Naive thymus-derived CD8-positive, alpha-beta T cell (primary cell): ENCODE measurements around the gene MTAP. TPM values are rescaled to one million over a fixed set of nuclear protein-coding genes. Genes with fewer than 3 reads are reported as not detected.

Experiments
- ATAC-seq, 2 donors: fragments of 150-1000 bp; cut with Tn5 transposase in 1 of 2; sonication (Bioruptor Pico), chemical (Tn5 transposase) in 1 of 2; 1 replicate in 1 of 2; 2 replicates in 1 of 2; pipeline ENCODE4 v1.10.0; 2021; ENCODE audit warnings: mild to moderate bottlenecking in 2 of 2, moderate library complexity in 2 of 2
- POLR2A ChIA-PET: fragments of 350-600 bp; sonication (Branson Sonifier 250); formaldehyde crosslinking; loops from one replicate; lab custom pipeline; 2021; ENCODE audit warnings: antibody characterized with exemption; lab: Charles Lee
- DNase-seq, 10 donors: peaks; one replicate each; pipeline versions ENCODE4 v3.0.0 to v3.0.0-alpha.2; 2020 to 2022
- H3K27ac Mint-ChIP-seq, 10 donors: one replicate each; pipeline ENCODE4 v1.8.0; 2020 to 2022; ENCODE audit warnings: mild to moderate bottlenecking in 10 of 10, mixed read lengths in 10 of 10, moderate library complexity in 4 of 10, inconsistent platforms in 1 of 10
- H3K27me3 Mint-ChIP-seq, 5 donors: one replicate each; pipeline ENCODE4 v1.8.0; 2021 to 2022; ENCODE audit warnings: mixed read lengths in 5 of 5
- H3K36me3 Mint-ChIP-seq, 3 donors: one replicate each; pipeline ENCODE4 v1.8.0; 2020 to 2022; ENCODE audit warnings: mixed read lengths in 3 of 3, mild to moderate bottlenecking in 2 of 3, inconsistent platforms in 1 of 3
- H3K4me1 Mint-ChIP-seq, 4 donors: one replicate each; pipeline ENCODE4 v1.8.0; 2021 to 2022; ENCODE audit warnings: mixed read lengths in 4 of 4
- H3K4me3 Mint-ChIP-seq, 10 donors: one replicate each; pipeline ENCODE4 v1.8.0; 2020 to 2022; ENCODE audit warnings: mild to moderate bottlenecking in 10 of 10, mixed read lengths in 10 of 10, moderate library complexity in 6 of 10, inconsistent platforms in 1 of 10
- H3K9me3 Mint-ChIP-seq, 9 donors: one replicate each; pipeline ENCODE4 v1.8.0; 2020 to 2022; ENCODE audit warnings: mixed read lengths in 9 of 9, mild to moderate bottlenecking in 3 of 9, inconsistent platforms in 1 of 9, moderate library complexity in 1 of 9
- polyA plus RNA-seq, 3 donors: library from polyadenylated mRNA; unstranded; fragments of 300-500 nt; fragmentation: Illumina TruSeq; gene quantifications; one replicate each; pipeline ENCODE4 v1.2.3, GENCODE V29; 2021
- total RNA-seq, 8 experiments: library from RNA in 2 of 8; stranded (reverse) in 2 of 8; gene quantifications; one replicate each; pipeline ENCODE4 v1.2.3 and lab custom pipeline; 2021 to 2026

MTAP gene
- total and polyA plus RNA-seq, 5 experiments from 2014 or later: 11.2 to 46.0 (median 20.2) TPM

DNA sequence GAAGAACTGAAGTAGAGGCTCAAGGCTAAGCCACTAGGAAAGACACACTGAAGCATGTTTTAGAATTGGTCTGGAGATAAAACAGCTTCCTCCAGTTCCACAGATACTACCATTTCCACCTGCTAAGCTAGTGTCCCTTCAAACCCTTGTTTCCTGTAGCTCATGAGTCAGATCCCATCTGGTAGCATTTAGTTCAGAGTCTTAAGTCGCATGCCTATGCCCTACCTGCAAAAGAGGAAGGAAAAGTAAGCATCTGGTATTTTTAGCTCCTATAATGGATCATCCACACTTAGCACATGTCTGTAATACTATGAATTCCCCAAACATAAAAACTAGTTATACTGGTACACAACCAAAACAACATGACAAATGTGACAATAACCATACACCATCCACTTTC, 99.7 kb downstream of the MTAP start:
- DNase-seq (no peak), ATAC-seq (no peak)
- POLR2A ChIA-PET: interaction anchor here (0.8 kb wide), 1 partner anchor 17 kb away, joined by 3 read pairs; no protein-coding TSS in a partner anchor
- H3K27me3 Mint-ChIP-seq: no peaks in the 10 kb centered on the region
- peaks cover 7 to 59% (median 58%) of the 10 kb centered on the region in 3 donors for H3K36me3 Mint-ChIP-seq
- peaks cover 17 to 95% (median 53%) of the 10 kb centered on the region in 9 donors for H3K9me3 Mint-ChIP-seq
- no peak overlapping the region for H3K27ac Mint-ChIP-seq
- no peak overlapping the region for H3K4me3 Mint-ChIP-seq
- H3K4me1 Mint-ChIP-seq: no peaks in the 10 kb centered on the region

- DNase-seq: no peak
- H3K9me3 Mint-ChIP-seq: peaks cover 17 to 95% (median 61%) of the 10 kb centered on the region in 9 donors
- no peaks in the 10 kb centered on the region for H3K27me3 Mint-ChIP-seq
- POLR2A ChIA-PET: no interaction called here
- no peak overlapping the region for H3K27ac Mint-ChIP-seq
- peaks cover 10 to 69% (median 66%) of the 10 kb centered on the region in 3 donors for H3K36me3 Mint-ChIP-seq
- no peaks in the 10 kb centered on the region for H3K4me1 Mint-ChIP-seq
- no peak for ATAC-seq
- H3K4me3 Mint-ChIP-seq: no peak overlapping the region
These were observed 101.0 kb downstream of the MTAP start for GRCh38 chr9:21903380-21903965.

- POLR2A ChIA-PET: no interaction called here
- H3K4me1 Mint-ChIP-seq: no peaks in the 10 kb centered on the region
- peak overlapping the region in 1 of 10 donors; percentile 42 for H3K27ac Mint-ChIP-seq
- H3K9me3 Mint-ChIP-seq: peaks cover 19 to 98% (median 70%) of the 10 kb centered on the region in 9 donors
- ATAC-seq: no peak
- no peaks in the 10 kb centered on the region for H3K27me3 Mint-ChIP-seq
- no peak overlapping the region for H3K4me3 Mint-ChIP-seq
- DNase-seq: no peak
- H3K36me3 Mint-ChIP-seq: peaks cover 14 to 77% (median 75%) of the 10 kb centered on the region in 3 donors
These were observed 101.9 kb downstream of the MTAP start for GRCh38 chr9:21904371-21904770.

- Mint-ChIP-seq H3K27me3 (no peaks in the 10 kb centered on the region), H3K27ac (no peak overlapping the region), H3K36me3 (peaks cover 15 to 79% (median 78%) of the 10 kb centered on the region in 3 donors), H3K9me3 (peaks cover 21 to 98% (median 74%) of the 10 kb centered on the region in 9 donors), H3K4me1 (no peaks in the 10 kb centered on the region), H3K4me3 (no peak overlapping the region)
- POLR2A ChIA-PET: no interaction called here
- no peak for ATAC-seq
- no peak for DNase-seq
These were observed 102.3 kb downstream of the MTAP start for GRCh38 chr9:21904776-21905175.

DNA sequence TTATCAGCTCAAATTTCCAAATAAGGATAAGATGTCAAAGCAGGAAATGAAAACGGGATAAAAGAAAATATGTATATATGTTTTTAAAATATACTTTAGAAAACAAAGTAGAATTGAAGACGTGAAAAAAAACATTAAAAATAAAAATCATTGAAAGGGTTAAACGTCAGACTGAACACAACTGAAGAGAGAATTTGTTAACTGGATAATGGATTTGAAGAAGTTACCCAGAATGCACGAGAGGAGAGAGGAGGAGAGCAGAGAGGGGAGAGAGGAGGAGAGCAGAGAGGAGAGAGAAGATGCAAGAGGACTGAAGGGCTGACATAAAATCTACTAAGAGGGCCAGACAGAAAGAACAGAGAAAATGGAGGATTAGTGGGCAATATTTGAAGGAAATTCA, 103.8 kb downstream of the MTAP start:
- no peaks in the 10 kb centered on the region for H3K4me1 Mint-ChIP-seq

DNA sequence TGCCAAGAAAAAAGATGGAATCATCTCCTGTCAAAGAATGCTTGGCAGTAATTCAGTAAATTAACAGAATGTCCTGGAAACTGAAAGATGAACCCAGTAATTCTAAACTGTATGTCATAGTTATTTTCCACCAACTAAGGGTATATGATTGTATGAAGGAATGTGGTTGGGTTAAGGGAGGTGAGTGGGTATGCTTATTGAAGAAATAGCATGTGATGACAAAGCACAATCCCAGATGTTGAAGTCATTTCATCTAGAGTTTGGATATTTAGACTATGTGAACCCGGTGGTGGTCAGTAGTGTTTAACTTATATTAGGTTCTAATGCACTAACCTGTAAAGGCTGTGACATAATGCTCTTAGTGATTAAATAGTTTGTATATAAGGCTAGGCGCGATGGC, 104.4 kb downstream of the MTAP start:
- H3K4me1 Mint-ChIP-seq: no peaks in the 10 kb centered on the region
- ATAC-seq (no peak), DNase-seq (no peak)
- peaks cover 17 to 98% (median 73%) of the 10 kb centered on the region in 9 donors for H3K9me3 Mint-ChIP-seq
- POLR2A ChIA-PET: no interaction called here
- H3K36me3 Mint-ChIP-seq: peaks cover 15 to 80% (median 76%) of the 10 kb centered on the region in 3 donors
- H3K27me3 Mint-ChIP-seq: no peaks in the 10 kb centered on the region
- H3K4me3 Mint-ChIP-seq: no peak overlapping the region
- no peak overlapping the region for H3K27ac Mint-ChIP-seq

More for the DNA sequence above, 103.8 kb downstream of the MTAP start:
- no peak for DNase-seq
- Mint-ChIP-seq H3K36me3 (peaks cover 15 to 81% (median 76%) of the 10 kb centered on the region in 3 donors), H3K27me3 (no peaks in the 10 kb centered on the region), H3K9me3 (peaks cover 20 to 98% (median 73%) of the 10 kb centered on the region in 9 donors), H3K27ac (no peak overlapping the region), H3K4me3 (no peak overlapping the region)
- POLR2A ChIA-PET: no interaction called here
- no peak for ATAC-seq

DNA sequence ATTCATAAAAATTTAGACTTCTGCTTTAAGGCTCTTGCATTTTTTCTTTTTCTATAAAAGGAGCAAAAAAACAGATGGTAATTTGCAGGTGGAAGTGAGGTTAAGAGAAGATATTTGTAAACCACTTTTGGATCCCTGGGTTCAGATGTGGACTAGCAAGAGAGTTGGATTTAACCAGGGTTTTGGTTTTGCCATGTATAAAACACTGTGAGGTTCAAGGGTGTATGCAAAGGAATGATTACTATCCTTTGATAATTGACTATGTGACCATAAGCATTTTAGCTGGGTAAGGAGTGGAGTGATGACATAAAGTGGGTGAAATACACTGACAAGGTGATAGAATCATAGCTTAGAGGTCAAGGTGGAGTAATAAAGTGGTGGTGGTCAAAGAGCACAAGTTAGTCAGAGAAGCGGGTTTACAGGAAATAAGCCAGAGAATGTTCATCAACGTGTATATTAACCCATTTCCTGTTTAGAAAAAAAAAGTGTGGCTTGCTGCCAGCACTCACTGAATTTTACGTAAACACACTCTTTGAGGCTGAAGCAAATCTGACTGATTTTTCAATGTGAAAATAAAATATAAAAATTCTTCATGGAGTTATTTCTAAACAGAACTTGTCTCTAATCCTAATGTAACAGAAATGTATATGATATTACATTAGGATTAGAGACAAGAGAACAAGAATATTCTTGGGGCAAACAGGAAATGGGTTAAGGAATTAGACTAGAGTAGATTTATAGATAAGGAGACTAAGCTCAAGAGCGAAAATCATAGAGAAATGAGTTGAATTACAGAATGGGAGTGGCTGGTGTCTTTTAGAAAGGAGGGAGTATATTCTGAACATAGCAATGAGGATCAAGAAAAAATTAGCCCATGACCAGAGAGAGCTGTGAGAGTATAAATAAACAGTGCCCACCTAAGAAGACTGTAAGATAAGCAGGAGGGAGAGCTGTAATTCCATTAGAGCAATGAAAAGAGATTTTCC, 117.2 kb downstream of the MTAP start:
- peak overlapping the region in 9 of 10 donors; percentile 8 to 54 (median 47) for H3K4me3 Mint-ChIP-seq
- peak overlapping the region; percentile 18 to 86 (median 70) for H3K27ac Mint-ChIP-seq
- H3K36me3 Mint-ChIP-seq: peaks cover 0 to 40% (median 24%) of the 10 kb centered on the region in 3 donors
- peak in 7 of 10 donors; percentile 5 to 66 (median 46) for DNase-seq
- no peaks in the 10 kb centered on the region for H3K27me3 Mint-ChIP-seq
- POLR2A ChIA-PET: interaction anchor here (0.9 to 1.0 kb wide), 2 partner anchors 13 to 18 kb away, joined by 3 read pairs; no protein-coding TSS in a partner anchor
- ATAC-seq: peak; percentile 70 to 79
- H3K9me3 Mint-ChIP-seq: peaks cover 17 to 62% (median 38%) of the 10 kb centered on the region in 9 donors
- peaks cover 13 to 26% (median 19%) of the 10 kb centered on the region in 4 donors for H3K4me1 Mint-ChIP-seq

DNA sequence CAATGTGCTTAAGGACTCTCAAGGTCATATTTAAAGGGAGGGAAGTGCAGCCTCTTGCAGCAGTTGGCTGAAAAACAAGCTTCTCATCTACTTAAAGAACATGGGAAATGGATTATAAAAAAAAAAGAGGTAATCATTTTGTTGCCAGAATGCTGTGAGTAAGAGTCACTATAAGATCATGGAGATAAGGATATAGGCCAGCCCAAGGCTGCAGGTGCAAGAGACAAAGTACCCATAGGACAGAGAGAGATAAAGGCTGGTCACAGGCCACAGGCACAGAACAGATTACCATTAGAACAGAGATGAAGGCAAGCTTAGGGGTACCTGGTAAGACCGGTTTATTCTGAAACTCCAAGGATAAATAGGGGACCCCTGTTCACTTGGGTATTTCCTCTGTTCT, 121.3 kb downstream of the MTAP start:
- peaks cover 0 to 24% (median 19%) of the 10 kb centered on the region in 3 donors for H3K36me3 Mint-ChIP-seq

GRCh38 chr9:21927752-21928151, 125.3 kb downstream of the MTAP start:
- no peak for ATAC-seq
- H3K4me1 Mint-ChIP-seq: peaks cover 0 to 3% (median 0%) of the 10 kb centered on the region in 4 donors
- no peak for DNase-seq
- H3K27ac Mint-ChIP-seq: no peak overlapping the region
- no peak overlapping the region for H3K4me3 Mint-ChIP-seq
- POLR2A ChIA-PET: no interaction called here
- H3K9me3 Mint-ChIP-seq: peaks cover 0 to 24% (median 0%) of the 10 kb centered on the region in 9 donors
- no peaks in the 10 kb centered on the region for H3K27me3 Mint-ChIP-seq
- H3K36me3 Mint-ChIP-seq: peaks cover 19 to 36% (median 19%) of the 10 kb centered on the region in 3 donors

More for the DNA sequence above, 121.3 kb downstream of the MTAP start:
- peaks cover 13 to 24% (median 17%) of the 10 kb centered on the region in 4 donors for H3K4me1 Mint-ChIP-seq
- POLR2A ChIA-PET: no interaction called here
- ATAC-seq (no peak), DNase-seq (no peak)
- no peak overlapping the region for H3K4me3 Mint-ChIP-seq
- no peak overlapping the region for H3K27ac Mint-ChIP-seq
- H3K27me3 Mint-ChIP-seq: no peaks in the 10 kb centered on the region
- H3K9me3 Mint-ChIP-seq: peaks cover 0 to 24% (median 9%) of the 10 kb centered on the region in 9 donors

- Mint-ChIP-seq H3K36me3 (peaks cover 17 to 37% (median 23%) of the 10 kb centered on the region in 3 donors), H3K27me3 (no peaks in the 10 kb centered on the region), H3K9me3 (peaks cover 0 to 17% (median 0%) of the 10 kb centered on the region in 9 donors), H3K4me1 (no peaks in the 10 kb centered on the region), H3K4me3 (no peak overlapping the region), H3K27ac (no peak overlapping the region)
- POLR2A ChIA-PET: no interaction called here
- DNase-seq (no peak), ATAC-seq (no peak)
These were observed 129.0 kb downstream of the MTAP start for GRCh38 chr9:21931428-21931827.

GRCh38 chr9:21933281-21933680, 130.8 kb downstream of the MTAP start:
- ATAC-seq: no peak
- Mint-ChIP-seq H3K4me3 (no peak overlapping the region), H3K36me3 (peaks cover 17 to 37% (median 23%) of the 10 kb centered on the region in 3 donors), H3K27ac (peak overlapping the region in 1 of 10 donors; percentile 39), H3K27me3 (no peaks in the 10 kb centered on the region), H3K4me1 (no peaks in the 10 kb centered on the region), H3K9me3 (peaks cover 0 to 17% (median 0%) of the 10 kb centered on the region in 9 donors)
- DNase-seq: no peak
- POLR2A ChIA-PET: interaction anchor here (0.8 kb wide), 1 partner anchor 14 kb away, joined by 3 read pairs; no protein-coding TSS in a partner anchor

GRCh38 chr9:21933865-21934264, 131.4 kb downstream of the MTAP start:
- no peak for ATAC-seq
- Mint-ChIP-seq H3K27ac (no peak overlapping the region), H3K27me3 (no peaks in the 10 kb centered on the region), H3K36me3 (peaks cover 17 to 37% (median 23%) of the 10 kb centered on the region in 3 donors), H3K9me3 (peaks cover 0 to 17% (median 0%) of the 10 kb centered on the region in 9 donors), H3K4me3 (no peak overlapping the region), H3K4me1 (no peaks in the 10 kb centered on the region)
- DNase-seq: no peak
- POLR2A ChIA-PET: interaction anchor here (0.7 kb wide), 1 partner anchor 85 kb away, joined by 4 read pairs; no protein-coding TSS in a partner anchor
